C4-2B (cell line): ENCODE data around the gene C17orf78.

Experiments used
- CTCF ChIP-seq: fragments of 450-650 bp; conservative IDR thresholded peaks from 2 replicates; pipeline ENCODE4 v1.5.1; 2017; ENCODE audit warnings: mild to moderate bottlenecking
- ZFX ChIP-seq: fragments of 450-650 bp; IDR thresholded peaks from 2 replicates; pipeline ENCODE4 v1.6.1; 2017

GRCh38 chr17:37382056-37382455 lies 6.3 kb downstream of the C17orf78 start:
- TF ChIP-seq CTCF: no peak
- no peak for TF ChIP-seq ZFX
